Measurements from ENCODE around the gene ICA1.
"Not testable (repeated sequence)": the region's sequence is repeated elsewhere in the genome, so short reads cannot be mapped to it uniquely, and the experiment has no call there.

- not testable (repeated sequence) for TF ChIP-seq ZBTB33 (CRISPR knock-in tag; IDR thresholded peaks at IDR 0.05); ZNF746 (CRISPR knock-in tag; IDR thresholded peaks at IDR 0.05); ASH2L (IDR thresholded peaks at IDR 0.05; ENCODE audit: insufficient read length, low read depth, low read length); ZNF362 (CRISPR knock-in tag; IDR thresholded peaks at IDR 0.05; ENCODE audit: borderline replicate concordance)
Measured at GRCh38 chr7:8245032-8245431, 16.9 kb downstream of the ICA1 start.
